ENCODE measurements around the gene GTF3A.

DNA sequence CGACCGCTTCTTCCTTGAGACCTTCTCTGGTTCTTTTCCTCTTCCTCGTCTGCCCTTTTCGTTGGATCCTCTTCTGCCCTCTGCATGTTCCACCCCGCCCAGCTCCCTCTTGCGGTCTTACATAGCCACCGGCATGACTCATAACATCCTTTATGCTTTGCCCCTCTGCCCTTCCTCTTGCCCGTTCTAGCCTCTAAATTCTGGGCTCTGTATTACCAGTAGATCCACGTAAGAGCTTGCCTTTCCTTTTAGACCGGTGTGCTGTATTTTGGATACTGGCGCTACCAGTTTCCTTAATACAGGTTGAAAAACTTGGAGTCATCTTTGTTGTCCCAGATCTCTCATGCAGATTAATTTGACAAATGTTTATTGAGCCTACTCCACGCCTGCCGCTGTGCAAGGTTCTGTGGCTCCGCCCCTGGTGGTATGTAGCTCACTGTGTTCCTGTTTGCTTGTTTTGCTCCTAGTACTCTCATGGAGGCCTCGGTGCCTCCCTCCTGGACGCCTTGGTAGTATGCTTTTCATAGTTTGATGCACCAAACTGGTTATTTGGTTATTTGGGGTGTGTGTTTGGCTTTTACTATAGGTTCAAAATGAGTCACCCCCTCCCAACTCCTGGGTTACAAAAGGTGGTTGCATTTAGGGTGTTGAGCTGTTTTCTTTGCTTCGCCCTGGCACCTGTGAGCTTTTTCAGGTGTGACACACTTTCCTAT, 1.7 kb downstream of the GTF3A start:
- TF ChIP-seq, protein P1, sequence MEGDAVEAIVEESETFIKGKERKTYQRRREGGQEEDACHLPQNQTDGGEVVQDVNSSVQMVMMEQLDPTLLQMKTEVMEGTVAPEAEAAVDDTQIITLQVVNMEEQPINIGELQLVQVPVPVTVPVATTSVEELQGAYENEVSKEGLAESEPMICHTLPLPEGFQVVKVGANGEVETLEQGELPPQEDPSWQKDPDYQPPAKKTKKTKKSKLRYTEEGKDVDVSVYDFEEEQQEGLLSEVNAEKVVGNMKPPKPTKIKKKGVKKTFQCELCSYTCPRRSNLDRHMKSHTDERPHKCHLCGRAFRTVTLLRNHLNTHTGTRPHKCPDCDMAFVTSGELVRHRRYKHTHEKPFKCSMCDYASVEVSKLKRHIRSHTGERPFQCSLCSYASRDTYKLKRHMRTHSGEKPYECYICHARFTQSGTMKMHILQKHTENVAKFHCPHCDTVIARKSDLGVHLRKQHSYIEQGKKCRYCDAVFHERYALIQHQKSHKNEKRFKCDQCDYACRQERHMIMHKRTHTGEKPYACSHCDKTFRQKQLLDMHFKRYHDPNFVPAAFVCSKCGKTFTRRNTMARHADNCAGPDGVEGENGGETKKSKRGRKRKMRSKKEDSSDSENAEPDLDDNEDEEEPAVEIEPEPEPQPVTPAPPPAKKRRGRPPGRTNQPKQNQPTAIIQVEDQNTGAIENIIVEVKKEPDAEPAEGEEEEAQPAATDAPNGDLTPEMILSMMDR (IDR thresholded peaks at IDR 0.05) = peak; percentile 18 to 51 (median 42)
- no peak for TF ChIP-seq POLR2A (IDR thresholded peaks at IDR 0.05)

Measured in tibial nerve (tissue), 3 donors.